Gastrocnemius medialis (tissue), 4 donors: ENCODE measurements around the gene RFPL3. TPM values are rescaled to one million over a fixed set of nuclear protein-coding genes. Genes with fewer than 3 reads are reported as not detected.

ENCODE experiments used
- ATAC-seq, 2 donors: fragments of 150-250 bp; one replicate each; pipeline ENCODE4 v1.9.1; 2016
- DNase-seq, 2 donors: peaks; one replicate each; pipeline ENCODE4 v3.0.0-alpha.2; 2019
- H3K27ac ChIP-seq, 4 donors: fragments of 200-600 bp; sonication (generic); 1 replicate in 1 of 4; 2 replicates in 3 of 4; pipeline ENCODE4 v1.5.1; 2016 to 2018; ENCODE audit warnings: mild to moderate bottlenecking in 2 of 4, moderate library complexity in 1 of 4
- H3K27me3 ChIP-seq, 3 donors: fragments of 200-600 bp; sonication (generic) in 2 of 3; 1 replicate in 1 of 3; 2 replicates in 2 of 3; pipeline versions ENCODE4 v1.5.1 to v1.6.0; 2016 to 2019; ENCODE audit warnings: mild to moderate bottlenecking in 1 of 3, moderate library complexity in 1 of 3
- H3K36me3 ChIP-seq, 2 donors: fragments of 200-600 bp; sonication (generic) in 1 of 2; one replicate each; pipeline ENCODE4 v1.5.1; 2017 to 2018
- H3K4me1 ChIP-seq, 2 donors: fragments of 200-600 bp; sonication (generic) in 1 of 2; one replicate each; pipeline ENCODE4 v1.5.1; 2016 to 2017; ENCODE audit warnings: mild to moderate bottlenecking in 2 of 2
- H3K4me3 ChIP-seq, 4 donors: fragments of 200-600 bp; sonication (generic) in 3 of 4; 1 replicate in 1 of 4; 2 replicates in 3 of 4; pipeline ENCODE4 v1.5.1; 2016 to 2019; ENCODE audit warnings: mild to moderate bottlenecking in 2 of 4
- H3K9me3 ChIP-seq, 3 donors: fragments of 200-600 bp; sonication (generic) in 2 of 3; 1 replicate in 1 of 3; 2 replicates in 2 of 3; pipeline ENCODE4 v1.5.1; 2016 to 2019
- CTCF ChIP-seq, 5 experiments: fragments of 450-650 bp in 3 of 5; fragments of 200-600 bp in 2 of 5; sonication (generic) in 2 of 5; IDR thresholded peaks in 4 of 5; conservative IDR thresholded peaks in 1 of 5; 1 replicate in 4 of 5; 2 replicates in 1 of 5; pipeline ENCODE4 v1.5.1; 2016 to 2019; ENCODE audit warnings: antibody characterized with exemption in 5 of 5, mild to moderate bottlenecking in 3 of 5, moderate library complexity in 3 of 5
- POLR2A ChIP-seq, 2 donors: fragments of 450-650 bp; IDR thresholded peaks; one replicate each; pipeline ENCODE4 v1.6.1; 2017; ENCODE audit warnings: antibody characterized with exemption in 2 of 2, mild to moderate bottlenecking in 2 of 2, moderate library complexity in 2 of 2
- in situ Hi-C, 4 donors: fragments of 200-750 bp; cut with MboI; loops; one replicate each; pipeline versions ENCODE4 v1.15.0 to v1.8.0; 2017; ENCODE audit warnings: low sequenced_read_pairs in 4 of 4
- intact Hi-C: fragments of 100-400 bp; cut with DNase I; formaldehyde crosslinking; loops from one replicate; pipeline ENCODE4 v1.15.1; 2023; ENCODE audit warnings: low total_unique reads
- total RNA-seq, 4 donors: library from RNA; depleted of rRNA; stranded (reverse); fragments of >200 nt; gene quantifications; one replicate each; pipeline versions ENCODE4 v1.1.0 to v1.2.3, GENCODE V29; 2016

The RFPL3 gene
- total RNA-seq, 4 donors from 2014 or later, result not detected

GRCh38 chr22:32410459-32410858 lies 52.8 kb downstream of the RFPL3 start:
- TF ChIP-seq POLR2A (IDR thresholded peaks at IDR 0.05) (no peak), CTCF (IDR thresholded peaks at IDR 0.05 in 4 of 5, conservative IDR thresholded peaks at IDR 0.05 in 1 of 5) (no peak)
- intact Hi-C loops, result loop anchor here (5.0 kb wide), 2 partner anchors 587 to 658 kb away; partner anchors contain the start of genes DEPDC5 and PRR14L
- Histone ChIP-seq H3K9me3 (no peaks in the 10 kb centered on the region), H3K4me1 (peaks cover 11 to 27% of the 10 kb centered on the region in 2 donors), H3K36me3 (peaks cover 4 to 33% of the 10 kb centered on the region in 2 donors), H3K27me3 (no peaks in the 10 kb centered on the region), H3K4me3 (peak overlapping the region; percentile 91 to 96 (median 92)), H3K27ac (no peak overlapping the region)
- no peak for DNase-seq
- ATAC-seq, result no peak
- in situ Hi-C loops, result loop anchor here in 2 of 4 donors (5.0 kb wide), 2 partner anchors 62 to 67 kb away; partner anchors contain the start of gene FBXO7 (in 1 of the 2)

Other genes starting within 250 kb of the RFPL3 start
- not detected for gene C22orf42, start 198.6 kb upstream of the RFPL3 start, total RNA-seq
- gene RFPL2, start 152.8 kb upstream of the RFPL3 start, total RNA-seq, result not detected
- under 1 TPM in 1 of 4 donors, not detected in 3; 0.18 TPM for gene SLC5A4, start 102.5 kb upstream of the RFPL3 start, total RNA-seq
- 10 to 100 TPM; 53.7 to 76.4 (median 56.6) TPM for gene RTCB, start 54.4 kb downstream of the RFPL3 start, total RNA-seq
- gene BPIFC, start 106.6 kb downstream of the RFPL3 start, total RNA-seq, result not detected
- 10 to 100 TPM; 30.6 to 40.7 (median 31.8) TPM for gene FBXO7, start 116.9 kb downstream of the RFPL3 start, total RNA-seq